Activated CD4-positive, alpha-beta memory T cell treated with anti-CD3 and anti-CD28 coated beads, Interleukin-2, amount 10 ng/mL, durations not matched to agents 7 days and 5 days (primary cell): Measurements from ENCODE around the gene GAP43. TPM values are rescaled to one million over a fixed set of nuclear protein-coding genes. Genes with fewer than 3 reads are reported as not detected.
"Not testable (repeated sequence)": the region's sequence is repeated elsewhere in the genome, so short reads cannot be mapped to it uniquely, and the experiment has no call there.

Experiments used
- CTCF ChIA-PET: fragments of 350-600 bp; sonication (Branson Sonifier 250); formaldehyde crosslinking; loops from one replicate; lab custom pipeline; 2021; ENCODE audit warnings: antibody characterized with exemption, inconsistent platforms; lab: Charles Lee
- POLR2A ChIA-PET: fragments of 350-600 bp; sonication (Branson Sonifier 250); formaldehyde crosslinking; loops from one replicate; lab custom pipeline; 2021; ENCODE audit warnings: antibody characterized with exemption; lab: Charles Lee
- DNase-seq: peaks from one replicate; pipeline ENCODE4 v3.0.0-alpha.2; 2020
- H3K27ac Mint-ChIP-seq: one replicate; pipeline ENCODE4 v1.8.0; 2021; ENCODE audit warnings: mild to moderate bottlenecking, mixed read lengths
- H3K27me3 Mint-ChIP-seq: one replicate; pipeline ENCODE4 v1.8.0; 2021; ENCODE audit warnings: mixed read lengths
- H3K36me3 Mint-ChIP-seq: one replicate; pipeline ENCODE4 v1.8.0; 2021; ENCODE audit warnings: low read depth, mixed read lengths
- H3K4me1 Mint-ChIP-seq: one replicate; pipeline ENCODE4 v1.8.0; 2021; ENCODE audit warnings: mixed read lengths
- H3K4me3 Mint-ChIP-seq: one replicate; pipeline ENCODE4 v1.8.0; 2021; ENCODE audit warnings: mild to moderate bottlenecking, mixed read lengths
- H3K9me3 Mint-ChIP-seq: one replicate; pipeline ENCODE4 v1.8.0; 2021; ENCODE audit warnings: mixed read lengths
- total RNA-seq, 2 experiments: library from RNA; stranded (reverse); gene quantifications; one replicate each; pipeline ENCODE4 v1.2.3, GENCODE V29; 2021

GAP43 gene
- total RNA-seq, 2 experiments from 2014 or later: not detected

- peaks cover 11% of the 10 kb centered on the region for H3K27me3 Mint-ChIP-seq
- H3K4me1 Mint-ChIP-seq: no peaks in the 10 kb centered on the region
- H3K9me3 Mint-ChIP-seq: no peaks in the 10 kb centered on the region
- no peak for DNase-seq
- no peak overlapping the region for H3K4me3 Mint-ChIP-seq
- H3K27ac Mint-ChIP-seq: no peak overlapping the region
- no peaks in the 10 kb centered on the region for H3K36me3 Mint-ChIP-seq
- CTCF ChIA-PET: interaction anchor here (0.7 kb wide), 1 partner anchor 165 kb away, joined by 5 read pairs; no protein-coding TSS in a partner anchor
- POLR2A ChIA-PET: no interaction called here
These were observed 102.5 kb downstream of the GAP43 start for GRCh38 chr3:115725800-115726199.

- H3K4me1 Mint-ChIP-seq: no peaks in the 10 kb centered on the region
- ChIA-PET POLR2A (no interaction called here), CTCF (no interaction called here)
- no peaks in the 10 kb centered on the region for H3K9me3 Mint-ChIP-seq
- H3K4me3 Mint-ChIP-seq: no peak overlapping the region
- peaks cover 6% of the 10 kb centered on the region for H3K27me3 Mint-ChIP-seq
- H3K27ac Mint-ChIP-seq: no peak overlapping the region
- no peak for DNase-seq
- H3K36me3 Mint-ChIP-seq: no peaks in the 10 kb centered on the region
These were observed 103.8 kb downstream of the GAP43 start for GRCh38 chr3:115727135-115727534.

- no peak for DNase-seq
- Mint-ChIP-seq H3K9me3 (no peaks in the 10 kb centered on the region), H3K27ac (no peak overlapping the region), H3K27me3 (peaks cover 3% of the 10 kb centered on the region), H3K36me3 (no peaks in the 10 kb centered on the region), H3K4me3 (no peak overlapping the region), H3K4me1 (no peaks in the 10 kb centered on the region)
- ChIA-PET POLR2A (no interaction called here), CTCF (no interaction called here)
These were observed 104.7 kb downstream of the GAP43 start for GRCh38 chr3:115728013-115728412.

- H3K4me3 Mint-ChIP-seq, H3K36me3 Mint-ChIP-seq, POLR2A ChIA-PET, H3K9me3 Mint-ChIP-seq, H3K27ac Mint-ChIP-seq, DNase-seq, CTCF ChIA-PET, H3K4me1 Mint-ChIP-seq: not testable (repeated sequence)
- peaks cover 23% of the 10 kb centered on the region for H3K27me3 Mint-ChIP-seq
These were observed 113.0 kb downstream of the GAP43 start for GRCh38 chr3:115736341-115736740.

- ChIA-PET CTCF (interaction anchor here (0.6 to 1.3 kb wide), 2 partner anchors 42 to 453 kb away, joined by 3 read pairs; no protein-coding TSS in a partner anchor), POLR2A (no interaction called here)
- Mint-ChIP-seq H3K9me3 (peaks cover 4% of the 10 kb centered on the region), H3K4me3 (no peak overlapping the region), H3K36me3 (no peaks in the 10 kb centered on the region), H3K27me3 (peaks cover 17% of the 10 kb centered on the region), H3K4me1 (no peaks in the 10 kb centered on the region), H3K27ac (no peak overlapping the region)
- DNase-seq: no peak
These were observed 118.3 kb downstream of the GAP43 start for GRCh38 chr3:115741650-115742049.

- DNase-seq, H3K4me3 Mint-ChIP-seq, H3K9me3 Mint-ChIP-seq, POLR2A ChIA-PET, CTCF ChIA-PET, H3K27ac Mint-ChIP-seq, H3K36me3 Mint-ChIP-seq, H3K4me1 Mint-ChIP-seq: not testable (repeated sequence)
- peaks cover 12% of the 10 kb centered on the region for H3K27me3 Mint-ChIP-seq
These were observed 121.2 kb downstream of the GAP43 start for GRCh38 chr3:115744516-115744915.

- H3K36me3 Mint-ChIP-seq, POLR2A ChIA-PET, H3K4me1 Mint-ChIP-seq, H3K27ac Mint-ChIP-seq, DNase-seq, CTCF ChIA-PET, H3K4me3 Mint-ChIP-seq, H3K9me3 Mint-ChIP-seq: not testable (repeated sequence)
- peaks cover 26% of the 10 kb centered on the region for H3K27me3 Mint-ChIP-seq
These were observed 129.7 kb downstream of the GAP43 start for GRCh38 chr3:115752978-115753377.

GRCh38 chr3:115758076-115758763 lies 134.9 kb downstream of the GAP43 start:
- ChIA-PET POLR2A (no interaction called here), CTCF (no interaction called here)
- Mint-ChIP-seq H3K9me3 (no peaks in the 10 kb centered on the region), H3K27ac (no peak overlapping the region), H3K27me3 (peaks cover 15% of the 10 kb centered on the region), H3K4me3 (no peak overlapping the region), H3K36me3 (no peaks in the 10 kb centered on the region), H3K4me1 (no peaks in the 10 kb centered on the region)
- DNase-seq: no peak

- Mint-ChIP-seq H3K4me1 (no peaks in the 10 kb centered on the region), H3K27ac (no peak overlapping the region), H3K36me3 (no peaks in the 10 kb centered on the region), H3K9me3 (no peaks in the 10 kb centered on the region), H3K4me3 (no peak overlapping the region), H3K27me3 (peaks cover 2% of the 10 kb centered on the region)
- ChIA-PET CTCF (no interaction called here), POLR2A (no interaction called here)
- DNase-seq: no peak
These were observed 137.4 kb downstream of the GAP43 start for GRCh38 chr3:115760716-115761115.

- Mint-ChIP-seq H3K9me3 (no peaks in the 10 kb centered on the region), H3K4me1 (no peaks in the 10 kb centered on the region), H3K4me3 (no peak overlapping the region), H3K36me3 (no peaks in the 10 kb centered on the region), H3K27me3 (peaks cover 2% of the 10 kb centered on the region), H3K27ac (no peak overlapping the region)
- ChIA-PET POLR2A (no interaction called here), CTCF (interaction anchor here (0.5 to 0.8 kb wide), 2 partner anchors 14 to 22 kb away, joined by 3 read pairs; no protein-coding TSS in a partner anchor)
- no peak for DNase-seq
These were observed 138.6 kb downstream of the GAP43 start for GRCh38 chr3:115761927-115762305.

GRCh38 chr3:115766587-115767482 lies 143.5 kb downstream of the GAP43 start:
- H3K4me1 Mint-ChIP-seq: no peaks in the 10 kb centered on the region
- no peak for DNase-seq
- ChIA-PET CTCF (interaction anchor here (1.8 kb wide), 1 partner anchor 17 kb away, joined by 5 read pairs; no protein-coding TSS in a partner anchor), POLR2A (no interaction called here)
- no peak overlapping the region for H3K4me3 Mint-ChIP-seq
- no peaks in the 10 kb centered on the region for H3K36me3 Mint-ChIP-seq
- no peak overlapping the region for H3K27ac Mint-ChIP-seq
- peaks cover 3% of the 10 kb centered on the region for H3K27me3 Mint-ChIP-seq
- H3K9me3 Mint-ChIP-seq: no peaks in the 10 kb centered on the region

GRCh38 chr3:115768661-115769060 lies 145.4 kb downstream of the GAP43 start:
- no peak overlapping the region for H3K27ac Mint-ChIP-seq
- no peaks in the 10 kb centered on the region for H3K4me1 Mint-ChIP-seq
- CTCF ChIA-PET: no interaction called here
- H3K9me3 Mint-ChIP-seq: no peaks in the 10 kb centered on the region
- no peak for DNase-seq
- no peak overlapping the region for H3K4me3 Mint-ChIP-seq
- no peaks in the 10 kb centered on the region for H3K36me3 Mint-ChIP-seq
- peaks cover 3% of the 10 kb centered on the region for H3K27me3 Mint-ChIP-seq
- POLR2A ChIA-PET: no interaction called here
